ENCODE measurements around the gene EXOC6B.

The EXOC6B gene

GRCh38 chr2:72414137-72414760 is 411.6 kb downstream of the EXOC6B start:
- H3K27me3 ChIP-seq (ENCODE audit: control insufficient read depth in 1 of 2, insufficient read depth in 2 of 2, low read length in 2 of 2), result no peaks in the 10 kb centered on the region
- H3K4me1 ChIP-seq (ENCODE audit: control insufficient read depth, insufficient read depth, low read length), result no peaks in the 10 kb centered on the region
- no peaks in the 10 kb centered on the region for H3K9me3 ChIP-seq (ENCODE audit: control insufficient read depth in 2 of 2, low read length in 2 of 2)
- H3K36me3 ChIP-seq (ENCODE audit: control insufficient read depth in 2 of 2, insufficient read depth in 2 of 2, low read length in 2 of 2), result no peaks in the 10 kb centered on the region
- H3K4me3 ChIP-seq (ENCODE audit: low read length in 2 of 2), result no peak overlapping the region
- no peak overlapping the region for H3K9ac ChIP-seq (ENCODE audit: low read length in 2 of 2)
- no peak overlapping the region for H3K27ac ChIP-seq (ENCODE audit: low read length)

GRCh38 chr2:72413716-72414115 is 412.1 kb downstream of the EXOC6B start:
- Histone ChIP-seq H3K4me3 (ENCODE audit: low read length in 2 of 2) (no peak overlapping the region), H3K9me3 (ENCODE audit: control insufficient read depth in 2 of 2, low read length in 2 of 2) (no peaks in the 10 kb centered on the region), H3K9ac (ENCODE audit: low read length in 2 of 2) (no peak overlapping the region), H3K27me3 (ENCODE audit: control insufficient read depth in 1 of 2, insufficient read depth in 2 of 2, low read length in 2 of 2) (no peaks in the 10 kb centered on the region), H3K27ac (ENCODE audit: low read length) (no peak overlapping the region), H3K4me1 (ENCODE audit: control insufficient read depth, insufficient read depth, low read length) (no peaks in the 10 kb centered on the region), H3K36me3 (ENCODE audit: control insufficient read depth in 2 of 2, insufficient read depth in 2 of 2, low read length in 2 of 2) (no peaks in the 10 kb centered on the region)

- Histone ChIP-seq H3K9ac (ENCODE audit: low read length in 2 of 2) (no peak overlapping the region), H3K27ac (ENCODE audit: low read length) (no peak overlapping the region), H3K36me3 (ENCODE audit: control insufficient read depth in 2 of 2, insufficient read depth in 2 of 2, low read length in 2 of 2) (no peaks in the 10 kb centered on the region), H3K4me1 (ENCODE audit: control insufficient read depth, insufficient read depth, low read length) (no peaks in the 10 kb centered on the region), H3K27me3 (ENCODE audit: control insufficient read depth in 1 of 2, insufficient read depth in 2 of 2, low read length in 2 of 2) (no peaks in the 10 kb centered on the region), H3K9me3 (ENCODE audit: control insufficient read depth in 2 of 2, low read length in 2 of 2) (no peaks in the 10 kb centered on the region), H3K4me3 (ENCODE audit: low read length in 2 of 2) (no peak overlapping the region)
Observed at GRCh38 chr2:72412214-72412613, 413.6 kb downstream of the EXOC6B start.

- Histone ChIP-seq H3K36me3 (ENCODE audit: control insufficient read depth in 2 of 2, insufficient read depth in 2 of 2, low read length in 2 of 2) (no peaks in the 10 kb centered on the region), H3K9ac (ENCODE audit: low read length in 2 of 2) (no peak overlapping the region), H3K27ac (ENCODE audit: low read length) (no peak overlapping the region), H3K27me3 (ENCODE audit: control insufficient read depth in 1 of 2, insufficient read depth in 2 of 2, low read length in 2 of 2) (no peaks in the 10 kb centered on the region), H3K4me1 (ENCODE audit: control insufficient read depth, insufficient read depth, low read length) (no peaks in the 10 kb centered on the region), H3K4me3 (ENCODE audit: low read length in 2 of 2) (no peak overlapping the region), H3K9me3 (ENCODE audit: control insufficient read depth in 2 of 2, low read length in 2 of 2) (peaks cover 0 to 2% of the 10 kb centered on the region in 2 donors)
Observed at GRCh38 chr2:72399879-72400278, 426.0 kb downstream of the EXOC6B start.

- Histone ChIP-seq H3K9me3 (ENCODE audit: control insufficient read depth in 2 of 2, low read length in 2 of 2) (peaks cover 0 to 3% of the 10 kb centered on the region in 2 donors), H3K36me3 (ENCODE audit: control insufficient read depth in 2 of 2, insufficient read depth in 2 of 2, low read length in 2 of 2) (no peaks in the 10 kb centered on the region), H3K4me3 (ENCODE audit: low read length in 2 of 2) (no peak overlapping the region), H3K27ac (ENCODE audit: low read length) (no peak overlapping the region), H3K27me3 (ENCODE audit: control insufficient read depth in 1 of 2, insufficient read depth in 2 of 2, low read length in 2 of 2) (no peaks in the 10 kb centered on the region), H3K9ac (ENCODE audit: low read length in 2 of 2) (no peak overlapping the region), H3K4me1 (ENCODE audit: control insufficient read depth, insufficient read depth, low read length) (no peaks in the 10 kb centered on the region)
Observed at GRCh38 chr2:72395096-72395495, 430.7 kb downstream of the EXOC6B start.

- Histone ChIP-seq H3K4me1 (ENCODE audit: control insufficient read depth, insufficient read depth, low read length) (no peaks in the 10 kb centered on the region), H3K27me3 (ENCODE audit: control insufficient read depth in 1 of 2, insufficient read depth in 2 of 2, low read length in 2 of 2) (no peaks in the 10 kb centered on the region), H3K4me3 (ENCODE audit: low read length in 2 of 2) (no peak overlapping the region), H3K9ac (ENCODE audit: low read length in 2 of 2) (no peak overlapping the region), H3K27ac (ENCODE audit: low read length) (no peak overlapping the region), H3K9me3 (ENCODE audit: control insufficient read depth in 2 of 2, low read length in 2 of 2) (peaks cover 0 to 3% of the 10 kb centered on the region in 2 donors), H3K36me3 (ENCODE audit: control insufficient read depth in 2 of 2, insufficient read depth in 2 of 2, low read length in 2 of 2) (no peaks in the 10 kb centered on the region)
Observed at GRCh38 chr2:72394541-72395070, 431.2 kb downstream of the EXOC6B start.

GRCh38 chr2:72389447-72389846 is 436.4 kb downstream of the EXOC6B start:
- no peaks in the 10 kb centered on the region for H3K36me3 ChIP-seq (ENCODE audit: control insufficient read depth in 2 of 2, insufficient read depth in 2 of 2, low read length in 2 of 2)
- H3K9ac ChIP-seq (ENCODE audit: low read length in 2 of 2), result no peak overlapping the region
- no peaks in the 10 kb centered on the region for H3K4me1 ChIP-seq (ENCODE audit: control insufficient read depth, insufficient read depth, low read length)
- H3K4me3 ChIP-seq (ENCODE audit: low read length in 2 of 2), result no peak overlapping the region
- H3K27ac ChIP-seq (ENCODE audit: low read length), result no peak overlapping the region
- H3K9me3 ChIP-seq (ENCODE audit: control insufficient read depth in 2 of 2, low read length in 2 of 2), result peaks cover 0 to 3% of the 10 kb centered on the region in 2 donors
- H3K27me3 ChIP-seq (ENCODE audit: control insufficient read depth in 1 of 2, insufficient read depth in 2 of 2, low read length in 2 of 2), result no peaks in the 10 kb centered on the region

GRCh38 chr2:72388263-72388662 is 437.6 kb downstream of the EXOC6B start:
- H3K9me3 ChIP-seq (ENCODE audit: control insufficient read depth in 2 of 2, low read length in 2 of 2), result peaks cover 0 to 3% of the 10 kb centered on the region in 2 donors
- no peaks in the 10 kb centered on the region for H3K4me1 ChIP-seq (ENCODE audit: control insufficient read depth, insufficient read depth, low read length)
- H3K36me3 ChIP-seq (ENCODE audit: control insufficient read depth in 2 of 2, insufficient read depth in 2 of 2, low read length in 2 of 2), result no peaks in the 10 kb centered on the region
- no peak overlapping the region for H3K4me3 ChIP-seq (ENCODE audit: low read length in 2 of 2)
- no peaks in the 10 kb centered on the region for H3K27me3 ChIP-seq (ENCODE audit: control insufficient read depth in 1 of 2, insufficient read depth in 2 of 2, low read length in 2 of 2)
- H3K9ac ChIP-seq (ENCODE audit: low read length in 2 of 2), result no peak overlapping the region
- no peak overlapping the region for H3K27ac ChIP-seq (ENCODE audit: low read length)

- Histone ChIP-seq H3K27ac (ENCODE audit: low read length) (no peak overlapping the region), H3K9me3 (ENCODE audit: control insufficient read depth in 2 of 2, low read length in 2 of 2) (no peaks in the 10 kb centered on the region)
Observed at GRCh38 chr2:72386288-72386687, 439.5 kb downstream of the EXOC6B start.

GRCh38 chr2:72378753-72379348 is 447.0 kb downstream of the EXOC6B start:
- Histone ChIP-seq H3K4me3 (ENCODE audit: low read length in 2 of 2) (no peak overlapping the region), H3K27me3 (ENCODE audit: control insufficient read depth in 1 of 2, insufficient read depth in 2 of 2, low read length in 2 of 2) (no peaks in the 10 kb centered on the region), H3K36me3 (ENCODE audit: control insufficient read depth in 2 of 2, insufficient read depth in 2 of 2, low read length in 2 of 2) (peaks cover 2 to 20% of the 10 kb centered on the region in 2 donors), H3K27ac (ENCODE audit: low read length) (no peak overlapping the region), H3K9me3 (ENCODE audit: control insufficient read depth in 2 of 2, low read length in 2 of 2) (no peaks in the 10 kb centered on the region), H3K9ac (ENCODE audit: low read length in 2 of 2) (no peak overlapping the region), H3K4me1 (ENCODE audit: control insufficient read depth, insufficient read depth, low read length) (no peaks in the 10 kb centered on the region)

More at GRCh38 chr2:72386288-72386687, 439.5 kb downstream of the EXOC6B start:
- Histone ChIP-seq H3K4me3 (ENCODE audit: low read length in 2 of 2) (no peak overlapping the region), H3K9ac (ENCODE audit: low read length in 2 of 2) (no peak overlapping the region), H3K36me3 (ENCODE audit: control insufficient read depth in 2 of 2, insufficient read depth in 2 of 2, low read length in 2 of 2) (no peaks in the 10 kb centered on the region), H3K27me3 (ENCODE audit: control insufficient read depth in 1 of 2, insufficient read depth in 2 of 2, low read length in 2 of 2) (no peaks in the 10 kb centered on the region), H3K4me1 (ENCODE audit: control insufficient read depth, insufficient read depth, low read length) (no peaks in the 10 kb centered on the region)

All from stomach smooth muscle (tissue), 2 donors.